HL-60 (cell line): ENCODE data around the gene FGB.

Experiments
- CTCF ChIP-seq: IDR thresholded peaks from one replicate; pipeline ENCODE4 v1.5.1; 2011; ENCODE audit warnings: low read length, control low read depth, inconsistent platforms; ENCODE audit not compliant: insufficient read depth
- GABPA ChIP-seq: IDR thresholded peaks from 2 replicates; pipeline ENCODE4 v1.6.1; 2012; ENCODE audit warnings: low read depth
- POLR2AphosphoS5 ChIP-seq: IDR thresholded peaks from 2 replicates; pipeline ENCODE4 v1.6.1; 2012; ENCODE audit warnings: low read depth
- REST ChIP-seq: IDR thresholded peaks from 2 replicates; pipeline ENCODE4 v1.6.1; 2012; ENCODE audit warnings: low read depth; ENCODE audit not compliant: insufficient replicate concordance

- no peak for TF ChIP-seq CTCF
- no peak for TF ChIP-seq REST
- no peak for TF ChIP-seq POLR2AphosphoS5
- no peak for TF ChIP-seq GABPA
Observed at GRCh38 chr4:154604696-154605200, 41.9 kb downstream of the FGB start.
